Smooth muscle cell (in vitro differentiated cells): Measurements from ENCODE around the gene CDAN1. TPM values are rescaled to one million over a fixed set of nuclear protein-coding genes. Genes with fewer than 3 reads are reported as not detected.

Source experiments
- DNase-seq: peaks from one replicate; lab custom pipeline; 2025; ENCODE audit not compliant: unreplicated experiment; lab: John Stamatoyannopoulos, UW
- H2AFZ ChIP-seq: fragments of 200-600 bp; sonication (generic); 2 replicates; pipeline ENCODE4 v1.6.0; 2016; ENCODE audit warnings: antibody characterized with exemption, low read depth, mild to moderate bottlenecking
- H3F3A ChIP-seq: fragments of 200-600 bp; sonication (generic); 2 replicates; pipeline ENCODE4 v1.6.0; 2017; ENCODE audit warnings: antibody characterized with exemption, low read depth
- H3K27ac ChIP-seq: fragments of 200-600 bp; sonication (generic); 2 replicates; pipeline ENCODE4 v1.5.1; 2016; ENCODE audit warnings: low read depth, mild to moderate bottlenecking
- H3K27me3 ChIP-seq: fragments of 200-600 bp; sonication (generic); 2 replicates; pipeline ENCODE4 v1.6.1; 2016; ENCODE audit warnings: low read depth, mild to moderate bottlenecking
- H3K36me3 ChIP-seq: fragments of 200-600 bp; sonication (generic); 2 replicates; pipeline ENCODE4 v1.5.1; 2016; ENCODE audit warnings: low read depth
- H3K4me1 ChIP-seq: fragments of 200-600 bp; sonication (generic); 2 replicates; pipeline ENCODE4 v1.5.1; 2016; ENCODE audit warnings: low read depth
- H3K4me2 ChIP-seq: fragments of 200-600 bp; sonication (generic); 2 replicates; pipeline ENCODE4 v1.6.0; 2016; ENCODE audit warnings: mild to moderate bottlenecking
- H3K4me3 ChIP-seq: fragments of 200-600 bp; sonication (generic); 2 replicates; pipeline ENCODE4 v1.5.1; 2016; ENCODE audit warnings: mild to moderate bottlenecking
- H3K79me2 ChIP-seq: fragments of 200-600 bp; sonication (generic); 2 replicates; pipeline ENCODE4 v1.6.0; 2016; ENCODE audit warnings: low read depth, mild to moderate bottlenecking
- H3K9ac ChIP-seq: fragments of 200-600 bp; sonication (generic); 2 replicates; pipeline ENCODE4 v1.6.0; 2016; ENCODE audit warnings: low read depth
- H3K9me3 ChIP-seq: fragments of 200-600 bp; sonication (generic); replicated peaks from 2 replicates; pipeline ENCODE4 v1.5.1; 2016; ENCODE audit warnings: low read depth
- H4K20me1 ChIP-seq: fragments of 200-600 bp; sonication (generic); 2 replicates; pipeline ENCODE4 v1.6.0; 2016; ENCODE audit warnings: low read depth
- WGBS: methylation state at CpG from one replicate; pipeline ENCODE4 v1.1.7; 2016; ENCODE audit warnings: low lambda C conversion rate; 5-methylcytosine and 5-hydroxymethylcytosine counted together
- polyA plus RNA-seq: library from polyadenylated mRNA; unstranded; fragments of >200 nt; fragmentation: Nextera tagmentation; extraction: Ambion mirVana; gene quantifications from 2 replicates; pipeline ENCODE4 v1.2.1, GENCODE V29; 2016
- total RNA-seq: library from RNA; depleted of rRNA; stranded (reverse); fragments of >200 nt; gene quantifications from 2 replicates; pipeline ENCODE4 v1.2.3, GENCODE V29; 2014
- TF ChIP-seq, protein P1 (sequence below): fragments of 200-600 bp; sonication (generic); IDR thresholded peaks from 2 replicates; pipeline ENCODE4 v1.5.1; 2017; ENCODE audit warnings: borderline replicate concordance, mild to moderate bottlenecking, antibody characterized with exemption; ENCODE audit not compliant: insufficient read depth, poor library complexity, severe bottlenecking

Gene CDAN1
- total and polyA plus RNA-seq, 2 experiments from 2014 or later = 6.1 to 6.9 TPM

DNA sequence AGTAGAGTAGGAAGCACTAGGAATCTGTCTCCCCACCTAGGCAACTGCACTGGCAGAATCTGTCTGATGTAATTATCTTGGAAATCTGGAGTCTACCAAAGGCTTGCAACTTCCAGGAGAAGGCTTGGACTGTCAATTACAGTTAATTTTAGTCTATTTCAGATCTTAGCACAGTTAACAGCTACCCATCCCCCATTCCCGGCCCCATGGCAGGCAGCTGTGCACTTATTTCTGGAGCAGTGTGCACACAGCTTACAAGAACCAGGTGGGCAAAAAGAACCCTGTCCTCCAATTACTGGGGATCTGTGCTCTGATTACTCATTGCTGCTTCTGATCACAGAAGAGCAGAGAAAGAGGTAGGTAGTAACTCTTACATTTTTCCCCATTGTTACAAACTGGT lies 12.3 kb upstream of the CDAN1 start:
- Histone ChIP-seq H3K4me2 (no peak overlapping the region), H4K20me1 (no peaks in the 10 kb centered on the region), H3K36me3 (no peaks in the 10 kb centered on the region), H3K27me3 (no peaks in the 10 kb centered on the region), H2AFZ (no peak overlapping the region), H3F3A (no peaks in the 10 kb centered on the region), H3K9me3 (peaks cover 5% of the 10 kb centered on the region), H3K4me1 (no peaks in the 10 kb centered on the region), H3K9ac (no peak overlapping the region), H3K4me3 (no peak overlapping the region), H3K79me2 (no peaks in the 10 kb centered on the region), H3K27ac (no peak overlapping the region)
- TF ChIP-seq, protein P1, sequence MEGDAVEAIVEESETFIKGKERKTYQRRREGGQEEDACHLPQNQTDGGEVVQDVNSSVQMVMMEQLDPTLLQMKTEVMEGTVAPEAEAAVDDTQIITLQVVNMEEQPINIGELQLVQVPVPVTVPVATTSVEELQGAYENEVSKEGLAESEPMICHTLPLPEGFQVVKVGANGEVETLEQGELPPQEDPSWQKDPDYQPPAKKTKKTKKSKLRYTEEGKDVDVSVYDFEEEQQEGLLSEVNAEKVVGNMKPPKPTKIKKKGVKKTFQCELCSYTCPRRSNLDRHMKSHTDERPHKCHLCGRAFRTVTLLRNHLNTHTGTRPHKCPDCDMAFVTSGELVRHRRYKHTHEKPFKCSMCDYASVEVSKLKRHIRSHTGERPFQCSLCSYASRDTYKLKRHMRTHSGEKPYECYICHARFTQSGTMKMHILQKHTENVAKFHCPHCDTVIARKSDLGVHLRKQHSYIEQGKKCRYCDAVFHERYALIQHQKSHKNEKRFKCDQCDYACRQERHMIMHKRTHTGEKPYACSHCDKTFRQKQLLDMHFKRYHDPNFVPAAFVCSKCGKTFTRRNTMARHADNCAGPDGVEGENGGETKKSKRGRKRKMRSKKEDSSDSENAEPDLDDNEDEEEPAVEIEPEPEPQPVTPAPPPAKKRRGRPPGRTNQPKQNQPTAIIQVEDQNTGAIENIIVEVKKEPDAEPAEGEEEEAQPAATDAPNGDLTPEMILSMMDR = no peak
- DNase-seq = no peak
- WGBS = 83% methylated on average over 1 of the region's 1 CpG

DNA sequence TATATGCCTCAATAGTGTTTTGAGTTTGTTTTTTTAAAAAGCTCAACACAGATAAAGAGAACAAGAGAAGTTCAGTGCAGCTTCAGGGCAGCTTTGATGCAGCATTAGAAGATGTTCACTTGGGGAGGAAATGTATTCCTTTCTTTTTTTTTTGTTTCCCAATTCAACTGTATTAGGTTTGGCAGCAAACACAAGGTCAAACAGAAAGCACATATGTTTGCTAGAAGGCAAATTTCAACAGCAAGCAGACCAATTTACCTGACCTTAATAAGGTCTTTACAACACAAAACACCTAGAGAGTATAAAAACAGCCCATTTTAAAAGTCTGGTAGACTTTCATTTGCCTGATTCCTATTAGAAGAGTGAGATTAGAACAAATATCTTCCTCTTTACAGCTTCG lies 7.3 kb upstream of the CDAN1 start:
- DNase-seq = no peak
- H3K9ac ChIP-seq = no peak overlapping the region
- no peak overlapping the region for H3K4me3 ChIP-seq
- no peaks in the 10 kb centered on the region for H3K36me3 ChIP-seq
- no peak overlapping the region for H3K27ac ChIP-seq
- TF ChIP-seq, protein P1 = no peak
- no peak overlapping the region for H3K4me2 ChIP-seq
- H3F3A ChIP-seq = peaks cover 4% of the 10 kb centered on the region
- no peaks in the 10 kb centered on the region for H4K20me1 ChIP-seq
- H2AFZ ChIP-seq = no peak overlapping the region
- no peaks in the 10 kb centered on the region for H3K4me1 ChIP-seq
- 98% methylated on average over 1 of the region's 1 CpG for WGBS
- H3K27me3 ChIP-seq = no peaks in the 10 kb centered on the region
- no peaks in the 10 kb centered on the region for H3K79me2 ChIP-seq
- no peaks in the 10 kb centered on the region for H3K9me3 ChIP-seq

- Histone ChIP-seq H3K9ac (no peak overlapping the region), H4K20me1 (no peaks in the 10 kb centered on the region), H3K27me3 (no peaks in the 10 kb centered on the region), H3K9me3 (no peaks in the 10 kb centered on the region), H3K4me1 (no peaks in the 10 kb centered on the region), H3K36me3 (no peaks in the 10 kb centered on the region), H3K27ac (peak overlapping the region; percentile 33), H3F3A (peaks cover 9% of the 10 kb centered on the region), H3K79me2 (peaks cover 5% of the 10 kb centered on the region), H3K4me2 (peak overlapping the region; percentile 33), H2AFZ (no peak overlapping the region), H3K4me3 (no peak overlapping the region)
- WGBS = 68% methylated on average over 4 of the region's 4 CpGs
- TF ChIP-seq, protein P1 = no peak
- DNase-seq = no peak
Measured at GRCh38 chr15:42742149-42742548, 5.2 kb upstream of the CDAN1 start.

DNA sequence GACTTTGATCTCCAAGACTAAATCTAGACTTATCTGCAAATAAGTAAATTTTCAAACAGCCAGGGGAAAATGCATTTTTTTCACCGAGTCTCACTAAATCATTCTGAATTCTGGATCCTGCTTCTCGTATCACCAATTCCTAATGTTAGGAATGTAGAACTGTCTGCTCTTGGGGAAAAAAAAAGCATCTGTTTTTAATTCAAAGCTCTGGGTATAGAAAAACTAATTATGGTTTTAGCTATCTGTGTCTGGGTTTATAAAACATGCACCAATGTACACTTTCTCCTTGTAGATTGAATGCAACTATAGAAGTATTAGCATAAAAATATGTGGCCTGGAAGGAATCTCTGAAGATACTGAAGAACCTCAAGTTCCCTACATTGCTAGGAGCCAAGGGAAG lies 4.8 kb upstream of the CDAN1 start:
- Histone ChIP-seq H3F3A (peaks cover 9% of the 10 kb centered on the region), H3K4me1 (no peaks in the 10 kb centered on the region), H3K4me2 (peak overlapping the region; percentile 33), H3K27me3 (no peaks in the 10 kb centered on the region), H3K4me3 (no peak overlapping the region), H3K9ac (no peak overlapping the region), H4K20me1 (no peaks in the 10 kb centered on the region), H3K36me3 (no peaks in the 10 kb centered on the region), H2AFZ (no peak overlapping the region), H3K27ac (peak overlapping the region; percentile 33), H3K79me2 (peaks cover 5% of the 10 kb centered on the region), H3K9me3 (no peaks in the 10 kb centered on the region)
- 45% methylated on average over 2 of the region's 2 CpGs for WGBS
- TF ChIP-seq, protein P1 = no peak
- DNase-seq = no peak
